HG03565 (cell line): ENCODE data around the gene PCYT1A.
"Not testable (repeated sequence)": the region's sequence is repeated elsewhere in the genome, so short reads cannot be mapped to it uniquely, and the experiment has no call there.

Experiments used
- ATAC-seq: cut with Tn5 transposase; IDR thresholded peaks from one replicate; pipeline ENCODE4 v1.9.1; 2021; ENCODE audit warnings: mild to moderate bottlenecking, moderate library complexity; ENCODE audit not compliant: unreplicated experiment

The PCYT1A gene

DNA sequence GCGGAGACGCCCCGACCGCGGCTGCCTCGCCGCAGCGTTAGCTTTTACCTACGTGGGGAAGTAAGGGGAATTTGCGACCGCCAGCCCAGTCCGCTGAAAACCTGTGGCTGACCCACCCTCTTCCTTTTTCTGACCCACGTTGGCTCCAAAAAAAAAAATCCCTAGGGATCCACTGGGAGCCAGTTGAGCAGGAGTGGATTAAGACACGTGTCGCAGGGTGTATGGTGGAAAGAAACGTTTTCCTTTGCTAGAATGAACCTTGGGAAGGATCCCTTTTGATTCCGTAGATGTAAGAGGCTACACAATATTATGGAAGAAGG is 575 bp upstream of the PCYT1A start:
- no peak for ATAC-seq

GRCh38 chr3:196287090-196287439 is 461 bp downstream of the PCYT1A start:
- ATAC-seq: no peak

DNA sequence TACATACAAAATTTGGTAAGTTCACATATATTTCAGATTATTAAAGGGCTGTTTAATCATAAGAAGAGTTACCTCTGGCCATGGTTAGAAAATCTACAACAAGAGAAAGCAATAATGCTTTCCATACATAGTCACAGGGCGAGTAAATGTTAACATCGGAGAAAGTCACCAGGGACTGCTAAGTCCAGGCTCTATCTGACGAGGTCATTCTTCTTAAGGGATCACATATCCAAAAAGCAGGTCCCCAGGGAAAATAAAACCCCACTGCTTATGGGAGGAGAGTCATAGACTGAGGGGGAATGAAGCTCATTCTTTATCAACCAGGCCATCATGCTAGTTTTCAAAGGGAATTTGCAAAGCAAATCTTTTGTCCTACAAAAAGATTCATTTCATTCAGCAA is 3.1 kb downstream of the PCYT1A start:
- no peak for ATAC-seq

DNA sequence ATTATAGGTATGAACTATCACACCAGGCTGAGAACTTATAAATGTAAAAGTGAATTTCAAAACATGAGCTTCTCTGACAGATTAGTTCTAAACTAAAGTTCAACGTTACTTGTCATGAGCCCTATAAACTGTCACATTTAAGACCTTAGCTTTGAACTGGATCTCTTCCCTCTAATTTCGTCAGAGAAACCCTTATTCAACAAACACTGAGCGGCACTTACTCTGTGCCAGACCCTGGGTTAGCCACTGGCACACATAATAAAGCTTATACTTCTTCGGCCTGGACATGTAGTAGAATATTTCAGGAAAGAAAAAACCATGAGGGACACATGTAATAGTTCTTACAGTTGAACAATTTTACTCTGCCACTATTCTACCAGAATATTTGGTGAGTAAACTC is 5.6 kb downstream of the PCYT1A start:
- ATAC-seq: no peak

GRCh38 chr3:196280689-196281440 is 6.7 kb downstream of the PCYT1A start:
- peak; percentile 51 for ATAC-seq

GRCh38 chr3:196275126-196275525 is 12.4 kb downstream of the PCYT1A start:
- ATAC-seq: no peak

- ATAC-seq: peak; percentile 69
Measured at GRCh38 chr3:196274585-196274984, 12.9 kb downstream of the PCYT1A start.

GRCh38 chr3:196273655-196274054 is 13.9 kb downstream of the PCYT1A start:
- no peak for ATAC-seq

GRCh38 chr3:196272826-196273225 is 14.7 kb downstream of the PCYT1A start:
- ATAC-seq: no peak

DNA sequence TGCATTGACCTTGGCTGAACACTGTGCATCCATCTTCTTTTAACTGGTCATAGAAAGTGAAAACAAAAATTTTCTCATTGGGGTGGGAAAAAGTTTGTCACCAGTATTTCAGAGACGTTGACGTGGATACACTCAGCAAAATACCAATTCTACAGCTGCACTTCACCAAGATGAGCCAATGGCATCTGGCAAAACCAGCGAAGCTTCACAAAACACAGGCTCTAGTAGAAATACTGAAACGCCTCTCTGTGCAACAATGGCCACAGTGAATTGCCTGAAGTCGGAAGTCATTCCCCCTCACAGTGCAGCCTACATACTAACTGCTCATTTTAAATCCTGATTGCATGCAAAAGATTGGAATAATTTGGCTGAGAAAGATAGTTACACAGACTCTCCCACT is 17.0 kb downstream of the PCYT1A start:
- no peak for ATAC-seq

DNA sequence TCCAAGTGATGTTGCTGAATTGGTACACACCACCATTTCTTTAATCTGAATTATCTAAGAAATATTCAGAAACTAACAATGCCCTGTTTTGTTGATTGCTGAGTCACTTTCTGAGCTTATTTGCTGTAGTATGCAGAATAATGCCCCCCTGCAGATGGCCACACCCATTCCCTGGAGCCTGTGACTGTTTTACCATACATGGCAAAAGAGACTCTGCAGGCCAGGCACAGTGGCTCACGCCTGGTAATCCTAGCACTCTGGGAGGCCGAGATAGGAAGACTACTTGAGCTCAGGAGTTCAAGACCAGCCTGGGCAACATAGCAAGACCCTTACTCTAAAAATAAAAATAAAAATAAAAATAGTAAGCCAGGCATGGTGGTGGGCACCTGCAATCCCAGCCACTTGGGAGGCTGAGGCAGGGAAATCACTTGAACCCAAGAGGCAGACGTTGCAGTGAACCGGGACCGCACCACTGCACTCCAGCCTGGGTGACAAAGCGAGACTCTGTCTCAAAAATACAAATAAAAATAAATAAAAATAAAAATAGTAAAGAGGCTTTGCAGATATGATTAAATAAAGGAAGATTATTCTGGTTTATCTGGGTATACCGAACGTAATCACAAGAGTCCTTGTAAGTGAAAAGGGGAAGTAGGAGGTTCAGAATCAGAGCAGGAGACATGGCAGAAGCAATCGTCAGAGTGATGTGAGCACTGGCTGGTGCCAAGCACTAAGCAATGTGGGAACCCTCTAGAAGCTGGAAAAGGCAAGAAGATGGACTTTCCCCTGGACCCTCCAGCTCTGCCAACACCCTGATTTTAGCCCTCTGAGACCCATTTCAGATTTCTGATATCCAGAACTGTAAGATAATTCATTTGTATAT is 19.0 kb downstream of the PCYT1A start:
- ATAC-seq: no peak

- no peak for ATAC-seq
Measured at GRCh38 chr3:196263819-196264218, 23.7 kb downstream of the PCYT1A start.

DNA sequence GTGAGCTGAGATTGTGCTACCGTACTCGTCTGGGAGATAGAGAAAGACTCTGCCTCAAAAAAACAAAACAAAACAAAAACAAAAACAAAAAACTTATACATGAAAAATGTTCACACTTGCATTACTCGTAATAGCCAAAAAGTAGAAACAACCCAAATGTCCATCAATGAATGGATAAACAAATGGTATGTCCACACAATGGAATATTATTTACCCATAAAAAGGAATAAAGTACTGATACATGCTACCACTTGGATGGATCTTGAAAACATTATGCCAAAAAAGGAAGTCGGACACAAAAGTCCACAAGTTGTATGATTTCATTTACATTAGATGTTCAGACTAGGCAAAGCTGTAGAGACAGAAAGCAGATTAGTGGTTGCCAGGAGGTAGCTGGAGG is 26.7 kb downstream of the PCYT1A start:
- ATAC-seq: no peak

GRCh38 chr3:196255776-196256175 is 31.8 kb downstream of the PCYT1A start:
- no peak for ATAC-seq

- ATAC-seq: no peak
Measured at GRCh38 chr3:196254376-196255283, 32.9 kb downstream of the PCYT1A start.

DNA sequence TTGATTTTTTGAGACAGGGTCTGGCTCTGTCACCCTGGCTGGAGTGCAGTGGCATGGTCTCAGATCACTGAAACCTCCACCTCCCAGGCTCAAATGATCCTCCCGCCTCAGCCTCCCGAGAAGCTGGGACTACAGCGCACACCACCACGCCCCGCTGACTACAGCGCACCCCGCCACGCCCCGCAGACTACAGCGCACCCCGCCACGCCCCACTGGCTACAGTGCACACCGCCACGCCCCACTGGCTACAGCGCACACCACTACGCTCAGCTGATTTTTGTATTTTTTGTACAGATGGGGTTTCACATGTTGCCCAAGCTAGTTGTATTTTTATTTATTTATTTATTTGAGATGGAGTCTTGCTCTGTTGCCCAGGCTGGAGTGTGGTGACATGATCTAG is 35.6 kb downstream of the PCYT1A start:
- no peak for ATAC-seq

DNA sequence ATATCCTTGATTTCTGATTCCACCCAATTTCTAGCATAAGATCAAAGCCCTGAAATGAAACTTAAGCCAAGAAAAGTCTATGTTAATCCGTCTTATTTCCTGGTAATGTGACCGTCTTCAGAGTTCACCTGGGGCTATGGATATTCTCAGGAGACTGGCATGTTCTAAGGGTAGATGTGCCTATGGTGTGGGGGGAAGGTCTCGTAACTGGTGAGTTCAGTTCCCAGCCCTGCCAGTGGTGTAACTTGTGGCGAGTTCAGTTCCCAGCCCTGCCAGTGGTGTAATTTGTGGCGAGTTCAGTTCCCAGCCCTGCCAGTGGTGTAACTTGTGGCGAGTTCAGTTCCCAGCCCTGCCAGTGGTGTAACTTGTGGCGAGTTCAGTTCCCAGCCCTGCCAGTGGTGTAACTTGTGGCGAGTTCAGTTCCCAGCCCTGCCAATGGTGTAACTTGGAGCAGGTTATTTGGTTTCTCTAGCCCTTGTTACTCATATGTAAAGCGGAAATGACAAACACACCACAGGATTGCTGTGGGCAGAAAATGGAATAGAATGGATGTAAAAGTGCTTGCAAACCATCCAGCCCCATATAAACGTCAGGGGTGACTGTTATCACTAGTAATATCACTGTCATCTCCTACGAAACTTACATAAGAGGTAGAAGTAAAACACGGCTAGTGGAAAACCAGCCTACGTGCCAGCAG is 40.8 kb downstream of the PCYT1A start:
- no peak for ATAC-seq

- ATAC-seq: not testable (repeated sequence)
Measured at GRCh38 chr3:196244166-196244565, 43.4 kb downstream of the PCYT1A start.

GRCh38 chr3:196241704-196242103 is 45.8 kb downstream of the PCYT1A start:
- no peak for ATAC-seq

DNA sequence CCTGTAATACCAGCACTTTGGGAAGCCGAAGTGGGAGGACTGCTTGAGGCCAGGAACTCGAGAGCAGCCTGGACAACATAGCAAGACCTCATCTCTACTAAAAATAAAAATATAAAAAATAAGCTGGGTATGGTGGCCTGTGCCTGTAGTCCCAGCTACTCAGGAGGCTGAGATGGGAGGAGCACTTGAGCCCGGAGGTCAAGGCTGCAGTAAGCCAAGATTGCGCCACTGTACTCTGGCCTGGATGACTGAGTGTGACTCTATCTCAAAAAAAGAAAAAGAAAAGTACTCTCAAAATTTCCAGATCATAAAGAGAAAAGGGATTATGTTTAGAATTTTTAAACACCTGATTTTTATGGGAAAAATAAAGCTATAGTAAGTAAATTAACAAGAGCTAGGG is 47.1 kb downstream of the PCYT1A start:
- no peak for ATAC-seq
